ENCODE measurements around the gene RPL35A. TPM values are rescaled to one million over a fixed set of nuclear protein-coding genes. Genes with fewer than 3 reads are reported as not detected.
A peak's percentile ranks its signal among the peaks of the same experiment; 100 is the strongest.

The RPL35A gene
- total and polyA plus RNA-seq, 9 of the 15 experiments (the other 6 are each of a cell fraction or from before 2014, with no cell fraction given) = 1,475 to 2,942 (median 2,367) TPM

- TF ChIP-seq YY1 (IDR thresholded peaks at IDR 0.05; ENCODE audit: borderline replicate concordance in 1 of 3, control insufficient read depth in 1 of 3, extremely low read depth in 1 of 3, insufficient read depth in 3 of 3, insufficient read length in 1 of 3, insufficient replicate concordance in 2 of 3, low read depth in 1 of 3, low read length in 2 of 3) = peak in 2 of 3 experiments; percentile 26 to 67
- TF ChIP-seq REST (IDR thresholded peaks at IDR 0.05; ENCODE audit: borderline replicate concordance) = peak; percentile 82; the same call in 1 of the 2 replicates
- no peak for TF ChIP-seq REST (CRISPR knock-in tag; IDR thresholded peaks at IDR 0.05; ENCODE audit: low read depth)
- TF ChIP-seq STAT5B (CRISPR knock-in tag; IDR thresholded peaks at IDR 0.05) = no peak
- TF ChIP-seq, protein P1, sequence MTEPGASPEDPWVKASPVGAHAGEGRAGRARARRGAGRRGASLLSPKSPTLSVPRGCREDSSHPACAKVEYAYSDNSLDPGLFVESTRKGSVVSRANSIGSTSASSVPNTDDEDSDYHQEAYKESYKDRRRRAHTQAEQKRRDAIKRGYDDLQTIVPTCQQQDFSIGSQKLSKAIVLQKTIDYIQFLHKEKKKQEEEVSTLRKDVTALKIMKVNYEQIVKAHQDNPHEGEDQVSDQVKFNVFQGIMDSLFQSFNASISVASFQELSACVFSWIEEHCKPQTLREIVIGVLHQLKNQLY (CRISPR knock-in tag; conservative IDR thresholded peaks at IDR 0.05) = no peak
- TF ChIP-seq ZNF445 (CRISPR knock-in tag; IDR thresholded peaks at IDR 0.05; ENCODE audit: low read depth) = no peak
- peak in 1 of 2 experiments; percentile 21; a peak in 1 of 4 replicates for TF ChIP-seq ZMIZ1 (IDR thresholded peaks at IDR 0.05; ENCODE audit: low read depth in 2 of 2, low read length in 2 of 2)
- TF ChIP-seq TCF3 (CRISPR knock-in tag; IDR thresholded peaks at IDR 0.05) = peak; percentile 18; the same call in 1 of the 2 replicates
- no peak for TF ChIP-seq ZNF212 (CRISPR knock-in tag; IDR thresholded peaks at IDR 0.05)
Measured at GRCh38 chr3:197906023-197906849, 43.8 kb upstream of the RPL35A start (continued).

Data from K562 (cell line).